ENCODE measurements around the gene HECTD4. TPM values are rescaled to one million over a fixed set of nuclear protein-coding genes. Genes with fewer than 3 reads are reported as not detected.
A peak's percentile ranks its signal among the peaks of the same experiment; 100 is the strongest.
"Not testable (repeated sequence)": the region's sequence is repeated elsewhere in the genome, so short reads cannot be mapped to it uniquely, and the experiment has no call there.

HECTD4 gene
- total RNA-seq, 1 donor from 2014 or later, result 47.9 TPM

DNA sequence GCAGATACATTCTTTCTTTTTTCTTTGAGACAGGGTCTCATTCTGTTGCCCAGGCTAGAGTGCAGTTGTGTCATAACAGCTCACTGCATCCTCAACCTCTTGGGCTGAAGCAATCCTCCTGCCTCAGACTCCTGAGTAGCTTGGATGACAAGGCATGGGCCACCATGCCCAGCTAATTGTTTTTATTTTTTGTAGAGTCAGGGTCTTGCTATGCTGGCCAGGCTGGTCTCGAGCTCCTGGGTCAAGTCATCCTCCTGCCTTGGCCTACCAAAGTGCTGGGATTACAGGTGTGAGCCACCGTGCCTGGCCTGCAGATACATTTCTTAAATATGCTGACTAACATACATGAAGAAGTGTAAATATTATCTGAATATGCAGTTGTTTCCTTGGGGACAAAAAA lies 115.8 kb downstream of the HECTD4 start:
- DNase-seq (ENCODE audit: low spot score), result no peak
- Mint-ChIP-seq H3K36me3 (ENCODE audit: low read depth, unreplicated experiment) (peaks cover 10% of the 10 kb centered on the region), H3K27ac (ENCODE audit: unreplicated experiment) (no peak overlapping the region), H3K4me1 (ENCODE audit: unreplicated experiment) (no peaks in the 10 kb centered on the region), H3K9me3 (ENCODE audit: unreplicated experiment) (no peaks in the 10 kb centered on the region), H3K4me3 (ENCODE audit: unreplicated experiment) (no peak overlapping the region), H3K27me3 (ENCODE audit: unreplicated experiment) (no peaks in the 10 kb centered on the region)
- TF ChIP-seq CTCF (IDR thresholded peaks at IDR 0.05; ENCODE audit: unreplicated experiment), result no peak

- H3K27ac Mint-ChIP-seq (ENCODE audit: unreplicated experiment), result no peak overlapping the region
- peak; percentile 8 for DNase-seq (ENCODE audit: low spot score)
These were observed 120.7 kb downstream of the HECTD4 start for GRCh38 chr12:112261559-112261958.

DNA sequence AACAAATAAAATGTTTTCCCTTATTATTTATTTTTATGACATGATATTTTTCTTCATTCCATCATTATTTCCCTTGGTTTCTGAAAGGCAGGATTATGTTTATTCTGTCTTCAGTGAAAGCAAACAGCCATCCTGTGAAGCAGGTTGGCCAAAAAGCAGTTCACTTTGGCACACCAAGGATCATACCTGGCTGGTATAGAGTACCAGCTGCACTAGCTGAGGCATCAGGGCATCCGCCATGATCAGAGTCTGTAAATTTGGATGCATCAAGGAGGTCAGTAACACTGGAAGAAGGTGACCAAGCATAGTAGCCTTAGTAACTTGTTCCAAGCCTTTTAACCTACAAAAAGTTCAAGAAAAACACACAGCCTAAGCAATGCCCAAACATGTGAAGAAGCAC lies 123.3 kb downstream of the HECTD4 start:
- no peak overlapping the region for H3K27ac Mint-ChIP-seq (ENCODE audit: unreplicated experiment)
- no peaks in the 10 kb centered on the region for H3K36me3 Mint-ChIP-seq (ENCODE audit: low read depth, unreplicated experiment)
- TF ChIP-seq CTCF (IDR thresholded peaks at IDR 0.05; ENCODE audit: unreplicated experiment), result no peak
- H3K4me1 Mint-ChIP-seq (ENCODE audit: unreplicated experiment), result peaks cover 4% of the 10 kb centered on the region
- H3K4me3 Mint-ChIP-seq (ENCODE audit: unreplicated experiment), result no peak overlapping the region
- DNase-seq (ENCODE audit: low spot score), result no peak
- no peaks in the 10 kb centered on the region for H3K9me3 Mint-ChIP-seq (ENCODE audit: unreplicated experiment)
- H3K27me3 Mint-ChIP-seq (ENCODE audit: unreplicated experiment), result no peaks in the 10 kb centered on the region

More at GRCh38 chr12:112261559-112261958, 120.7 kb downstream of the HECTD4 start:
- no peaks in the 10 kb centered on the region for H3K27me3 Mint-ChIP-seq (ENCODE audit: unreplicated experiment)
- peak; percentile 21 for TF ChIP-seq CTCF (IDR thresholded peaks at IDR 0.05; ENCODE audit: unreplicated experiment)
- no peaks in the 10 kb centered on the region for H3K9me3 Mint-ChIP-seq (ENCODE audit: unreplicated experiment)
- no peaks in the 10 kb centered on the region for H3K36me3 Mint-ChIP-seq (ENCODE audit: low read depth, unreplicated experiment)
- H3K4me1 Mint-ChIP-seq (ENCODE audit: unreplicated experiment), result peaks cover under 1% of the 10 kb centered on the region
- no peak overlapping the region for H3K4me3 Mint-ChIP-seq (ENCODE audit: unreplicated experiment)

DNA sequence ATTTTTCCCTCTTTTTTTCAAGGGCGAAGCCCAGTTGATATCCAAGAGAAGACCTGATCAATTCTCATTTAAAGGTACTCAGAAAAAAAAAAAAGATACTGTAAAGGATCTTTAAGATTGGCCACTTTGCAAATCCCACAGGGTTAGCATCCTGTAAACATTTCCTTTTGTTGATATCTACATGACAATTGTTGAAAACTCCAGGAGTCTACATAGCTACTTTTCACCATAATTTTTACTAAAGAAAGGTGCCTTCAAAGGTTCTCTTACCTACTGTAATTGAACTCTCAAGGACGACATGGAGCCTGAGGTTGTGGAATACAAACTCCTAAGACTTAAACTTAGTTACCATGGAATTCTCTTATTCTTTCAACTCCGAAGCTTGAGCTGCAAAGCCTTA lies 125.5 kb downstream of the HECTD4 start:
- Mint-ChIP-seq H3K4me3 (ENCODE audit: unreplicated experiment) (no peak overlapping the region), H3K27ac (ENCODE audit: unreplicated experiment) (no peak overlapping the region), H3K4me1 (ENCODE audit: unreplicated experiment) (peaks cover 4% of the 10 kb centered on the region), H3K27me3 (ENCODE audit: unreplicated experiment) (no peaks in the 10 kb centered on the region), H3K9me3 (ENCODE audit: unreplicated experiment) (no peaks in the 10 kb centered on the region), H3K36me3 (ENCODE audit: low read depth, unreplicated experiment) (peaks cover 10% of the 10 kb centered on the region)
- no peak for DNase-seq (ENCODE audit: low spot score)
- no peak for TF ChIP-seq CTCF (IDR thresholded peaks at IDR 0.05; ENCODE audit: unreplicated experiment)

DNA sequence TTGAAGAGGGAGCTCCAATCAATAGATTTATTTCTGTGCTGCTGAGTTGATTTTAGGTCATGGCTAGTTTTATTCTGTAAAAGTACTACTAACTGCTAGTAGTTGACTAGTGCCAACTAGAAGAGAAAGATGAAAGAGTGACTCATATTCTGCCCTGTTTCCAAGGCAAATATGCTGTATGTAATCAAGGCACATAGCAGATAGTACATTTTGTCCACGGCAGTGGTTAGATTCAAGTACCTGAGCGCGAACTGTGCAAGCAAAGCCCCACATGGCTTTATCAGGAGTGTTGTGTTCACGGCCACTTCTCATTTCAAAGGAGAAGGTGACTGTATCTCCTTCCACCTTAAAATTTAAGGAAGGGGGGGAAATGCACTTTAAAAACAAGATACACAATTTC lies 130.0 kb downstream of the HECTD4 start:
- H3K27ac Mint-ChIP-seq (ENCODE audit: unreplicated experiment), result no peak overlapping the region
- peaks cover 4% of the 10 kb centered on the region for H3K4me1 Mint-ChIP-seq (ENCODE audit: unreplicated experiment)
- no peak overlapping the region for H3K4me3 Mint-ChIP-seq (ENCODE audit: unreplicated experiment)
- DNase-seq (ENCODE audit: low spot score), result no peak
- H3K36me3 Mint-ChIP-seq (ENCODE audit: low read depth, unreplicated experiment), result peaks cover 19% of the 10 kb centered on the region
- H3K27me3 Mint-ChIP-seq (ENCODE audit: unreplicated experiment), result no peaks in the 10 kb centered on the region
- no peak for TF ChIP-seq CTCF (IDR thresholded peaks at IDR 0.05; ENCODE audit: unreplicated experiment)
- H3K9me3 Mint-ChIP-seq (ENCODE audit: unreplicated experiment), result no peaks in the 10 kb centered on the region

- H3K27me3 Mint-ChIP-seq (ENCODE audit: unreplicated experiment); DNase-seq (ENCODE audit: low spot score); H3K4me3 Mint-ChIP-seq (ENCODE audit: unreplicated experiment); H3K27ac Mint-ChIP-seq (ENCODE audit: unreplicated experiment); H3K4me1 Mint-ChIP-seq (ENCODE audit: unreplicated experiment); H3K9me3 Mint-ChIP-seq (ENCODE audit: unreplicated experiment): not testable (repeated sequence)
- H3K36me3 Mint-ChIP-seq (ENCODE audit: low read depth, unreplicated experiment), result peaks cover 18% of the 10 kb centered on the region
These were observed 137.3 kb downstream of the HECTD4 start for GRCh38 chr12:112244902-112245301.
